GM21447 (cell line): ENCODE results near the gene ZNF341.

Experiments
- ATAC-seq: cut with Tn5 transposase; IDR thresholded peaks from one replicate; pipeline ENCODE4 v1.9.1; 2021; ENCODE audit not compliant: unreplicated experiment

ZNF341 gene

GRCh38 chr20:33766686-33767085 is 34.9 kb downstream of the ZNF341 start:
- no peak for ATAC-seq

DNA sequence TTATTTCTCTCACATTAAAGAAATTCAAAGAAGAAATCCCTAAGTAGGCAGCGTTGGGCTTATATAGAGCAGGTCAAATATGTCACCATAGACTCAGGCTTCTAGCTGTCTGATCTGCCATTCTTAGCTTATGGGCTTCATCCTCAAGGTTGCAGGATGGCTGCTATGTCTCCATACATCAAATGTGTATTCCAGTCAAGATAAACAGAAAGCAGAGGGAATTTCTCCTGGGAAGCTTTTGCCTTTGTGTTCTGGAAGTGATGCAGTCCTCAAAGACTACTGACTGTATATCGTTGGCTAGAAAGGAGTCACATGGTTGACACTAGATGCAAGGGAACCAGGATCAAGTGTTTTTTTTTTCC is 36.0 kb downstream of the ZNF341 start:
- ATAC-seq: no peak

- ATAC-seq: no peak
Measured at GRCh38 chr20:33769043-33769442, 37.2 kb downstream of the ZNF341 start.

DNA sequence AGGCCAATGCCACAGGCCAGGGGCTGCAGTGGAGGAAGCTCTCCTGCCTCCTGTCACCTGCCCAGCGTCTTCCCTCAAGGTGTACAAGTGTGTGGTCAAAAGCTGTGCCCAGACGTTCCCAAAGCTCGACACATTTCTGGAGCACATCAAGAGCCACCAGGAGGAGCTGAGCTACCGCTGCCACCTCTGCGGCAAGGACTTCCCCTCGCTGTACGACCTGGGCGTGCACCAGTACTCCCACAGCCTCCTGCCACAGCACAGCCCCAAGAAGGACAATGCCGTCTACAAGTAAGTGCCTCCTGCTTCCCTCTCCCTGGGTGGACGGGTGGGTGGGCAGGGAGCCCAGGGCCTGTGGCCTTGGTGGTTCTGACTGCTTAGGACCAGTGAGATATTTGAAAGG is 38.2 kb downstream of the ZNF341 start:
- no peak for ATAC-seq

GRCh38 chr20:33771938-33772337 is 40.1 kb downstream of the ZNF341 start:
- no peak for ATAC-seq

- ATAC-seq: no peak
Measured at GRCh38 chr20:33772439-33772838, 40.6 kb downstream of the ZNF341 start.

- ATAC-seq: peak; percentile 68
Measured at GRCh38 chr20:33773412-33774089, 41.8 kb downstream of the ZNF341 start.

GRCh38 chr20:33777816-33778215 is 46.0 kb downstream of the ZNF341 start:
- ATAC-seq: no peak

- no peak for ATAC-seq
Measured at GRCh38 chr20:33781133-33781532, 49.3 kb downstream of the ZNF341 start.

DNA sequence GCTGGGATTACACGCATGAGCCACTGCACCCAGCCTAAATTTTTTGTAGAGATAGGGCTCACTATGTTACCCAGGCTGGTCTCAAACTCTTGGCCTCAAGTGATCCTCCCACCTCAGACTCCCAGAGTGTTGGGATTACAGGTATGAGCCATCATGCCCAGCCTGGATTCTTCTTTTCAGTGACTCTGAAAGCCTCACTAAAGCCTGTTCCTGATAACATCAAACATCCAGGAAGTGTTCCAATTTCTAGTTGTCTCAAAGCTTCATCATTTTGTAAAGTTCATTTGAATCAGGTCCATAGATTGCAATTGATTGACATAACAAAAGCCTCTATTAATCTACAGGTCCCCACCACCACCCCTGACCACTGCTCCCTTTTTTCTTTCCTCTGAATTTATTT is 50.1 kb downstream of the ZNF341 start:
- no peak for ATAC-seq

GRCh38 chr20:33783256-33783655 is 51.5 kb downstream of the ZNF341 start:
- ATAC-seq: no peak

DNA sequence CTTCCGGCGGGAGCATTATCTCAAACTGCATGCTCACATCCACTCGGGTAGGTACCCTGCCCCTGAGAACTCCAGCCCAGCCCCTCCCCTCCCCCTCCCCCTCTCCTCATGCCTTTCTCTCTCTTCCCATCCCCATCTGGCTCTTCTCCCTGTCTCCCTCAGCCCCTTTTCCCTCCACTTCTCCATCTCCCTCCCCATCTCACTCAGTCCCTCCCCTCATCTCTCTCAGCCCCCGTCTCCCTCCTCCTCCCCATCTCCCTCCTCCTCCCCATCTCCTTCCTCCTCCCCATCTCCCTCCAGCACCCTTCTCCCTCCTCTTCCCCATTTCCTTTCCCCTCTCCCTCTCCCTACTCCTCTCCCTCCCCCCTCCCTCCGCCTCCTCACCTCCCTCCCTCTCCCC is 52.0 kb downstream of the ZNF341 start:
- no peak for ATAC-seq

- ATAC-seq: no peak
Measured at GRCh38 chr20:33784225-33784624, 52.4 kb downstream of the ZNF341 start.

DNA sequence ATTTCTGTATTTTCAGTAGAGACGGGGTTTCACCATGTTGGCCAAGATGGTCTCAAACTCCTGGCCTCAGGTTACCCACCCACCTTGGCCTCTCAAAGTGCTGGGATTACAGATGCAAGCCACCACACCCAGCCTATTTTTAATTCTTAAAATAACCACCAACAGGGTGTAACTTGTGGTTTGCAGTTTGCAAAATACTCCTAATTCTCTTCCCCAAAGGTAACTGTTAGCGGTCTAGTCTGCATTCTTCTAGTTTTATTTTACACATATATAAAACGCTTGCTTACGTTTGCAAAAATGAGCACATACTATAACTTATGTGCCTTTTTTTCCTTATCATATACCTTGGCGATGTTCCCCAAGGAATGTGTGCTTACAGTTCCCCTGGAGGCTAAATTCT is 53.7 kb downstream of the ZNF341 start:
- no peak for ATAC-seq

GRCh38 chr20:33787253-33787891 is 55.6 kb downstream of the ZNF341 start:
- ATAC-seq: no peak

GRCh38 chr20:33788351-33789049 is 56.7 kb downstream of the ZNF341 start:
- no peak for ATAC-seq

- ATAC-seq: no peak
Measured at GRCh38 chr20:33789109-33789857, 57.5 kb downstream of the ZNF341 start.

- ATAC-seq: no peak
Measured at GRCh38 chr20:33789858-33790182, 58.0 kb downstream of the ZNF341 start.

DNA sequence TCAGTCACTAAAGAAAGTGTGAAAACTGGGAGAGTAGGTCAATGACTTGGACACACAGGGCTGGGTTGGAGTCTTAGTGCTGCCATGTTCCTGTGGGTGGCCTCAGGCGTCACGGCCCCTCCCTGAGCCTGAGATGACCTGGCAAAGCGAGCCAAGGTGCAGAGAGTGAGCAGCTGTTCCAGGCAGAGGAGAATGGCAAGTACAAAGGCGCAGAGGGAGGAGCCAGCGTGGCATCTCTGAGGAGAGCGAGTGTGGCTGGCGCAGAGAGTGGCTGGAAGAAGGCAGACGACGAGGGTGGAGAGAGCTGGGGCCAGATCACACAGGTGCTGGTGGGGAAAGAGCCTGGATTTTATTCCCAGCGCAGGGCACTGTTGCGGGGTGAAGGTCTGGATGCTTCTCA is 58.8 kb downstream of the ZNF341 start:
- ATAC-seq: no peak

DNA sequence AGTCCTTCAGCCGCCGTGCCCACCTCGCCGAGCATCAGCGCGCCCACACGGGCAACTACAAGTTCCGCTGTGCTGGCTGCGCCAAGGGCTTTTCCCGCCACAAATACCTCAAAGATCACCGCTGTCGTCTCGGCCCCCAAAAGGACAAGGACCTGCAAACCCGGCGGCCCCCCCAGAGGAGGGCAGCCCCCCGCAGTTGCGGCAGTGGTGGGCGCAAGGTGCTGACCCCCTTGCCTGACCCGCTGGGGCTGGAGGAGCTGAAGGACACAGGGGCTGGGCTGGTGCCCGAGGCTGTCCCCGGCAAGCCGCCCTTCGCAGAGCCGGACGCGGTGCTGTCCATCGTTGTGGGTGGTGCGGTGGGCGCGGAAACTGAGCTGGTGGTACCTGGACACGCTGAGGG is 59.2 kb downstream of the ZNF341 start:
- ATAC-seq: no peak

DNA sequence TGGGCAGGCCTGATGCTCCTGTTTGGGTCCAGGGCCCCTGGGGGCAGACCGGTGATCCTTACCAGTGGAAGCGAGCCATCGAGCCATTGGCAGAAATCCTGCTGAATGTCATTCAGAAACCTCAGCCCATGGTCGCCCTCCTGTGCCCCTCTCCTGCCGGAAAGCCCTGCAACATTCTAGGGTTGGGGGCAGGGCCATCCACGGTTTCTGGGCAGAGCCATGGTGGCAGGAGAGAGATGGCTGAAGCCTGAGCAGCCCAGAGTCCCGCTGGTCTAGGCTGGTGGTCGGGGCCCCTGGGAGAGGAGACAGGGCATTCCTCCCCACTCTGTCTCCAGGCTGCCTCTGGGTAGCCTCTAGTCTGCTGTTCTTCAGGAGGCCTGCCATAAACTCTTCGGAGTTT is 59.7 kb downstream of the ZNF341 start:
- no peak for ATAC-seq
